MG63 (cell line): ENCODE measurements around the gene DCLK1. TPM values are rescaled to one million over a fixed set of nuclear protein-coding genes. Genes with fewer than 3 reads are reported as not detected.

Source experiments
- DNase-seq: peaks from one replicate; pipeline ENCODE4 v3.0.0-alpha.2; 2020
- H3K27me3 ChIP-seq: fragments of 250-450 bp; sonication (Bioruptor Pico); 2 replicates; pipeline ENCODE4 v1.5.1; 2020; ENCODE audit warnings: mild to moderate bottlenecking, moderate library complexity
- H3K36me3 ChIP-seq: fragments of 250-450 bp; sonication (Bioruptor Pico); 2 replicates; pipeline ENCODE4 v1.5.1; 2020; ENCODE audit warnings: mild to moderate bottlenecking, moderate library complexity
- H3K4me3 ChIP-seq: fragments of 250-450 bp; sonication (Bioruptor Pico); 2 replicates; pipeline ENCODE4 v1.5.1; 2020; ENCODE audit warnings: mild to moderate bottlenecking, moderate library complexity
- H3K9me3 ChIP-seq: fragments of 250-450 bp; sonication (Bioruptor Pico); 2 replicates; pipeline ENCODE4 v1.5.1; 2020; ENCODE audit warnings: mild to moderate bottlenecking, moderate library complexity
- total RNA-seq: library from RNA; depleted of rRNA; stranded (reverse); fragments of >200 nt; shearing (Covaris generic); gene quantifications from 2 replicates; pipeline ENCODE4 v1.2.3, GENCODE V29; 2014; ENCODE audit warnings: low replicate concordance

DCLK1 gene
- total RNA-seq, 1 experiment from 2014 or later = 7.0 TPM

DNA sequence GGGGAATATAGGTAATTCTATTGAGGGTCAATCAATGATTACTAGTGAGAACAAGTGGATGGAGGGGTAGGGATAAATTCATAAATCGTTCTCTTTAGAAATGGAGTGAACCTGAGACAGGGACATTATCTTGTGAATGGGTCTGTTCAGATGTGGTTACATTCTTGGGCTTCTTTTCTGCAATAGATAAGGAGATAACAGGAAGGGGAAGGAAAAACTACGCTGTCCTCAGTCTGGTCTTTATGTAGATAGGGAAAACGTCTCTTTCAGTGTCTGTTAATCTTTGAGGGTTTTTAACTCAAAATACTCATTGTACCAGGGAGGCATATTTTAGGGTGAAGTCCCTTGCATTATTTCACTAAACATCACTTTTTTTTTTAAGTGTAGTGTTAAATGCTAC, 388.0 kb downstream of the DCLK1 start:
- no peak for DNase-seq
- H3K4me3 ChIP-seq = no peak overlapping the region
- no peaks in the 10 kb centered on the region for H3K36me3 ChIP-seq

DNA sequence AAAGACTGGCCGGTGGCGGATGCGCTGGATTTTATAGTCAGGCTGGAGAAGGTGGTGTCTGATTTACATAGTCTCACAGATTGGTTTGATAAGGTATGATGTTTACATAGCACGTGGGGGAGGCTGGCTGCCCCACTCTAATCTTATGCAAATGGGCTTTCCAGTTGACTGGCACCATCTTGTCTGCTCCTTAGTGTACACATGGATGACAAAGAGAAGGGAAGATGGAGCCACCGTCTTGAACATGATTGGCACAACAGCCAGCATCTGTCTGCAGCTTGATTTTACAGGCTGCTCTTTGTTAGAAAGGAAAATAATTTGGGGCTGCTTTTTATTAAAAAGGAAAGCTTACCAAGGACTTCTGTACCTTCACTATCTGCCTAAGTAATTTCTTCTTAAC, 389.5 kb downstream of the DCLK1 start:
- Histone ChIP-seq H3K4me3 (no peak overlapping the region), H3K36me3 (no peaks in the 10 kb centered on the region), H3K27me3 (no peaks in the 10 kb centered on the region), H3K9me3 (no peaks in the 10 kb centered on the region)
- no peak for DNase-seq

More for the DNA sequence above, 388.0 kb downstream of the DCLK1 start:
- H3K27me3 ChIP-seq = no peaks in the 10 kb centered on the region
- no peaks in the 10 kb centered on the region for H3K9me3 ChIP-seq

DNA sequence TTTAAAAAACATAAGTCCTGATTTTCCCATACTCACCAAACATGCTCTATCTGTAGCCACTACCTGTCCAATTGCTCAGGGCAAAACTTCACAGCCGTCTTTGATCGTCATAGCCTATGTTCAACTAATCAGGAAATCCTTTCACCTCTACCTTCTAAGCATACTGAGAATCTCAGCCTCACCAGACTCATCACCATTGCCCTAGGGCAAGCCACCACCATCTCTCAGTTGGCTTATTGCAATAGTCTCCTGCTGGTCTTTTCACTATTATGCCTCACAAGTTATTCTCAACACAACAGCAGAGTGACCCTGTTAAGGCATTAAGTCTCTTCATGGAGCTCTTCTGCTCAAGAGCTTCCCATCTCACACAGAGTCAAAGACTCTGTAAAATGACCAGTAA, 394.3 kb downstream of the DCLK1 start:
- Histone ChIP-seq H3K36me3 (no peaks in the 10 kb centered on the region), H3K4me3 (no peak overlapping the region), H3K9me3 (no peaks in the 10 kb centered on the region), H3K27me3 (no peaks in the 10 kb centered on the region)
- no peak for DNase-seq

DNA sequence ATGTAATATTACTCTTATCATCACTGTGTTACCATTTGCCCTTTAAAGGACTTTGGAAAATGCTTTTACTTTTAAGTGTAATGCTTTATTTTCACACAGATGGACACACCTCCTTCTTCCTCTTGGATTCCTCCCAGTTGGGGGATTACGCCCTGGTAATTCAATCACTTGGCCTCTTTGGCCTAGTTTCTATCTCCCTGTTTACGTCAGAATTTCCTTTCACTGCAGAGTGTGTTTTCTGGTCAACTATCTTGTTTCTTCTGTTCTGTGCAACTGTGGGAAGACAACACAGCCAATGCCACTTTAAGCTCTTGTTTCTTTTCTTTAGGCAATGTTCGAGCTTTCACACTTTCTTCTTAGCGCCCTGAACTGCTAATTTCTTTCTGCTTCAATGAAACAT, 397.4 kb downstream of the DCLK1 start:
- H3K4me3 ChIP-seq = no peak overlapping the region
- no peaks in the 10 kb centered on the region for H3K36me3 ChIP-seq
- H3K9me3 ChIP-seq = no peaks in the 10 kb centered on the region
- H3K27me3 ChIP-seq = no peaks in the 10 kb centered on the region
- DNase-seq = no peak

DNA sequence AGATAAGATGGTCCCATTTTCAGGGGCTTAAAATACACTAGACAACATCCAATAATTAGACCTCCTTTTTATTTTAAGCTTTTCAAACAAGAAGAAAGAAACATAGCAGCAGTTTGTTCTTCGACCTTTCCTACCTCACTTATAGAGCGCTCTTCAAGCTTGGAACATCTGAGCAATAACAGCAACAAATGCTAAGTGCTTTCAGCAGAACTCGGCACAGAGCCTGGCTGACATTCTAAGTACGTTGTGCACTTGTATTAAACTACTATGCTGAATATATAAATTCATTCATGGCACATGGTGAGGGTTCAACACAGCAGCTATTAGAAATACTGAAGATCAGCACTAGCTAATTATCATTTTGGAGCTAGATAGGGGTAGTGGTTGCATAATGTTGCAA, 398.6 kb downstream of the DCLK1 start:
- Histone ChIP-seq H3K9me3 (no peaks in the 10 kb centered on the region), H3K36me3 (no peaks in the 10 kb centered on the region), H3K4me3 (no peak overlapping the region), H3K27me3 (no peaks in the 10 kb centered on the region)
- DNase-seq = no peak

DNA sequence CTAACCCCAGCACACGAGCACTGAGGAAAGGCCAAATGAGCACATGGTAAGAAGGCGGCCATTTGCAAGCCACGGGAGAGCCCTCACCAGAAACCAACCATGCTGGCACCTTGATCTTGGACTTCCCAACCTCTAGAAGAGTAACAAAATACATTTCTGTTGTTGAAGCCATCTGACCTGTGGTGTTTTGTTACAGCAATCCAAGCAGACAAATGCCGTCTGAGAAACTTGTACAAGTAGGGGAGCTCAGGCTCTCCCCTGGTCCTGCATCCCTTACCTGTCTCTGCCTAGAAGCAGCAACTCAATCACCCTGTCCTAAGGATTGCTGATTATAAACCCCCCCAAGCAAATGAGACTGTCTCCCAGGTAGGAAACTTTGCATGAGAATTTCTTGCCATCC, 399.7 kb downstream of the DCLK1 start:
- Histone ChIP-seq H3K9me3 (no peaks in the 10 kb centered on the region), H3K27me3 (no peaks in the 10 kb centered on the region), H3K4me3 (no peak overlapping the region), H3K36me3 (no peaks in the 10 kb centered on the region)
- DNase-seq = no peak

DNA sequence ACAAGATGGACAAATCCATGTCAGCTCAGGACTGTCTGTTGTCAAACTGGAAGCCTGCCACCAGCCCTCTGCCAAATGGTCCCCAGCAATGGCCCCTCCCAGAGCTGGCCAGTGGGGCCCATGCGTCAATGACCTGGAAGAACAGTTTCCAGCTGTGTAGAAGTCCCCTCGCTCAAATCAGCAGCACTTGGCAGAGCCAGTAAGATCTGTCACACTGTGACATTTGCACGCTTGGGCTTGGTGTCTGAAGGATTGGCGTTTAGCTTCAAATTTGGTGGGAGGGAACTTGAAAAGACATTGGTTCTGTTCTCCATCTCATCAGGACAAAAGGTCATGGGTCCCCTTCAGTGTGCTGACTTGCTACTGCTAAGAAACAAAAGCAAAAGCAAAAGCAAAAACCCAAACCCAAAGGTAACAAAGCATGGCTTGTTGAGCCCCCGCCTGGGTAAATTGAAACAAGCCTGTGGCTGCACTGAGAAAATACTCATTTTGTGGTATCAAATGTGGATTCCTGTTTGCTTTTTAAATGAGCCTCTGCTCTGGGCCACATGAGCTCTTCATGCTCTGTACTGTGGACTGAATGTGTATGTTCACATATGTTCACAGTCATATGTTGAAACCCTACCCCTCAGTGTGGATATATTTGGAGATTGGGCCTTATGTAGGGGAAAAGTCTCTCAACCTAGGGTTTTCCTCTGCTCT, 401.1 kb downstream of the DCLK1 start:
- DNase-seq = no peak
- no peaks in the 10 kb centered on the region for H3K9me3 ChIP-seq
- H3K4me3 ChIP-seq = no peak overlapping the region

DNA sequence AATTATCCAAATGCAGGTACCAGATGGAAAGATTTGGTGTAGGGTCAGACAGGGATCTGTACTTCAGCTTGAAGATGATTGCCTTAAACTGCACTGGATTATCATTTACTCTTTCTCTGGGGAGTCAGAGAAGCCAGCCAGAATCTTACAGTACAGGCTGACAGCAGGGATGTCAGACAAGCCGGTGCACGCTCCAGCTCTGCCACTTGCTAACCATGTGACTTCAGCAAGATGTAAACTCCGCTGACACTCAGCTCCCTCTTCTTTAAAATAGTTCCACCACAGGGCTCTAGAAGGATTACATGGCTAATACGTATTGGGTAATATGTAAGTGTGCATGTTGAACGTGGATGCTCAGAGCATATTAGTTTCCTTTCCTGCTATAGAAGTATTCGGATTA, 403.3 kb downstream of the DCLK1 start:
- no peak overlapping the region for H3K4me3 ChIP-seq
- H3K27me3 ChIP-seq = no peaks in the 10 kb centered on the region
- DNase-seq = no peak
- H3K36me3 ChIP-seq = no peaks in the 10 kb centered on the region
- H3K9me3 ChIP-seq = no peaks in the 10 kb centered on the region

More for the DNA sequence above, 401.1 kb downstream of the DCLK1 start:
- no peaks in the 10 kb centered on the region for H3K27me3 ChIP-seq
- no peaks in the 10 kb centered on the region for H3K36me3 ChIP-seq

DNA sequence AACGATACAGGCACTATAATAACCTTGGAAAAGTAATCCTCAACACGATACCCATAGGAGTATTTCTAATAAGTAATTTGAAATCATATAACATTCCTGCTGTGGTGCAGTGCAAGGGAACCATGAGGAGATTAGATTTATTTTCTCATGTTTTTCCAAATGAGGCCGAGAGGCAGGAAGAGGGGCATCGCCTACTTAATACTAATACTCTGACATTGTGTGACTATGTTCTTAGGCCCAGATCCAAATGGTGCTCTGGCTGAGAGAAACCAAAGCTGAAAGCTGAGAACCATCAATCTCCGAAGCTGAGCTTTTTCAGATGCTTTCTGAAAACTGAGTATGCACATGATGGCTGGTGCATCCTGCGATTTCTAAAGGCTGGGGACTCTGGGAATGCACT, 406.7 kb downstream of the DCLK1 start:
- no peak overlapping the region for H3K4me3 ChIP-seq

DNA sequence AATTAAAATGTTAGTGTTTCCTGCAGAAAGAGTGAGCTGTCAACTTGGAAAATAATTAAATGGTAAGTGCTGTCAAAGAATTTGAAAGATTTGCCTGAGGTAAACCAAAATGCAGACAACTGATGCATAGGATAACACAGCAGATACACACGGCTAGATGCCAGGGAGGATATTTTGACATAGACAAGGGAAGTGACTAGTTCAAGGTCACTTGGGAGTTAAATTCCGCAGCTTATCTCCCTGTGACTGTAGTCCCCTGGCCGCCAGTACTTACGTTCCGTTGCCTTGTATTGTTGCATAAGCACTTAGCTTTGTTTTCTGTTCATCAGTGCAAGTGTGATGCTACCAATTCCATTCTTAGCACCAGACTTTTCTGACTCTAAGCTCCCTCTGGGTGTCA, 407.4 kb downstream of the DCLK1 start:
- H3K4me3 ChIP-seq = no peak overlapping the region

More for the DNA sequence above, 406.7 kb downstream of the DCLK1 start:
- Histone ChIP-seq H3K9me3 (no peaks in the 10 kb centered on the region), H3K27me3 (no peaks in the 10 kb centered on the region), H3K36me3 (no peaks in the 10 kb centered on the region)
- DNase-seq = no peak

DNA sequence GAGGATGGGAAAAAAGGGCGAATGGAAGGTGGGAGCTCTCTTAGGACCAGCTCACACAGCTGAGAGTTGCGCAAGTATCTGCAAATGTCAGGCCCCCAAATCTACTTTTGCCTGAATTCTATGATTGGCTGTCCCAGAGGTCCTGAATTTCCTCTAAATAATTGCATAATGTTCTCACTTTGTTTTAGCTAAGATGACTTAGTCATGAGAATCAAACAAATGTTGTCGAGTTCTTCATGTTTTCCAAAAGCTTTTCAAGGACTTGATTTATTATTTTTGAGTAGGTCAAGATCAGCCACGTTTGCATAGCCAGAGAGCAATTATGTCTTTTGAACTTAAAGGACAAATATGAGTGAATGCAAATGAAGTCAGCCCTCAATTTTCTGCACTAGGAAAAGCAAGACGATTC, 408.1 kb downstream of the DCLK1 start:
- no peak overlapping the region for H3K4me3 ChIP-seq
- no peak for DNase-seq
- no peaks in the 10 kb centered on the region for H3K27me3 ChIP-seq

More for the DNA sequence above, 407.4 kb downstream of the DCLK1 start:
- no peak for DNase-seq
- H3K27me3 ChIP-seq = no peaks in the 10 kb centered on the region
- no peaks in the 10 kb centered on the region for H3K36me3 ChIP-seq
- no peaks in the 10 kb centered on the region for H3K9me3 ChIP-seq

DNA sequence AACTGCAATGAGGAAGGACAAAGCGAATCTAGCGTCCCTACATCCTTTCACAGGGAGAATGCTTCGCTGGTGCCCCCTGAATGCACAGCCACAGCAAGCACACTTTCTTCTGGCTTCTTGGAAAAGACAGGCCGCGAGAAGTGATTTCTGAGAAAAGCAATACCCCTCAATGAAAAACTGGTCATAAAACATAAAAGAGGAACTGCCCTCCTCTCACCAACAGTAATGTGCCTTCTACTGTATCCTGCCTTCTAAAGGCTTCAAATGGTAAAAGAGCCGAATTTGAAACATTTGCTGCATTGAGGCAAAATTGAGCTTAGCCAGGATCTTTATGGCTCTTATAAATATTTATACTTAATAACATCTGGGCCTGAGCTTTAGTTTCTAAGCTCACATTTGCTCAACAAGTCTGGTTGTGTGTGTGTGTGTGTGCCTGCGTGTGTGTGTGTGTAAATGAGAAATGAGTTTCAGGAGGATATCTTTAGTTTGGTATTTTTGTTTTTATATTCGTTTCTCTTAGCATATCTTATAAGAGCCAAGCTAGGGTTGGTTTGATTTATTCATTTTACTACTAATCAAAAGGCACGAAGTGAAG, 408.6 kb downstream of the DCLK1 start:
- DNase-seq = no peak
- Histone ChIP-seq H3K36me3 (no peaks in the 10 kb centered on the region), H3K9me3 (no peaks in the 10 kb centered on the region), H3K4me3 (no peak overlapping the region), H3K27me3 (no peaks in the 10 kb centered on the region)

More for the DNA sequence above, 408.1 kb downstream of the DCLK1 start:
- no peaks in the 10 kb centered on the region for H3K9me3 ChIP-seq
- H3K36me3 ChIP-seq = no peaks in the 10 kb centered on the region

DNA sequence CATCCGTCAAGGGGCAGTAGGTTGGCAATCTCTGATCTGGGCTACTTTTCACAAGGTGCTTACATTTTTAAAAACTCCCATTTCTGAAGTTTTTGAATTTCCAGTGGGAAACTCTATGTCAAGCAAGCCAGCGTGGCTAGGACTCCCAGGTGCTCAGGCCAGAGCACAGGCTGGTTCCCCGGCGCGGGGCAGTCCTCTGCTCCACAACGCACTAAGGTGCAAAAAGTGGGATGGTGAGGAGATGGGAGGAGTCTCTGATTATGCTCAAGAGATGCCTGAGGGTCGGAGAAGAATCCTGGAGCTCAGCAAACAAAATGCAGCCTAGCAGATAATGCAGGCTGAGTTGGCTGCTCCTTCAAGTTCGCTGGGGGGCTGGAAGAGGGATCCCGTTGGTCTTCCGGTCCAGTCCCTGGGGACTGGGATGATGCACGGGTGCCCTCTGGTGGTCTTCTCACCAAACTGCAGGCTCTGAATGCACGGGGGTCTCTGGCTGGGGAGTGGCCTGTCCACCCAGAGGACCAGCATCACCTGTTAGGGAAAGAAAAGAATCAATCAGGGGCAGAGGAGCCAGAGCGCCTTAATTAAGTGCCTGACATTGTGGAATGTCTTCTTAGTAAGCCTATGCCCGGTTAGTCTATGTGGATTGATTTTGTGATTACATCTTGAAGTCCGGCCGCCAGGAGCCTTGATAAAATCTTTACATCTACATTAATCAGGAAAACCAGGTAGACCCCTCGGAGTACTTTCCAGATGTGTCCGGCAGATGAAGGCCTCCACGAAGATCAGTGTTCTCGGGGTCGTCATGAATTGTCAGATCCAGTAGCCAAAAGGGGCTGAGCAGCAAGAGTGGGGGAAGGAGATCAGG, 410.3 kb downstream of the DCLK1 start:
- DNase-seq = peak; percentile 44
- no peaks in the 10 kb centered on the region for H3K27me3 ChIP-seq
- no peak overlapping the region for H3K4me3 ChIP-seq
- H3K36me3 ChIP-seq = no peaks in the 10 kb centered on the region
- H3K9me3 ChIP-seq = no peaks in the 10 kb centered on the region

DNA sequence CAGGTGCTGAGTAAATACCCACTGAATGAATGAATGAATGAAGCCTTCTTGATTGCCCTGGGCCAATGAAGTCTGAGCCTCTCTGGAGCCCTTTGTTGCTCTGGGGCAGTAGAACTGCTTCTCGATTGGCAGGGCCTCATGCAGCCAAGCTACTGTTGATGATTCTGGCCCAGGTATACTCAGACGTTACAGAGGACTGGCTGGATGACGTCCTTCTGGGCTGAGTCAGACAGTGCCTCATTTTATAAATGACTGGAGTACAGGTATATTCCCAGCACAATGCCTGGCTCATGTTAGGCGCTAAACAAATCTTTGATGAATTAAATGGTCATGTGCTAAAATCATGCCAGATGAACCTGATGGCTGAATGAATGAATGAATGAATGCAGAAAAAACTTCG, 410.9 kb downstream of the DCLK1 start:
- H3K36me3 ChIP-seq = no peaks in the 10 kb centered on the region
- H3K27me3 ChIP-seq = no peaks in the 10 kb centered on the region
- no peak for DNase-seq
- H3K4me3 ChIP-seq = no peak overlapping the region
- no peaks in the 10 kb centered on the region for H3K9me3 ChIP-seq
